MCF 10A (cell line): ENCODE data around the gene KLRD1. TPM values are rescaled to one million over a fixed set of nuclear protein-coding genes. Genes with fewer than 3 reads are reported as not detected.

ENCODE experiments used
- BruUV-seq: library from RNA; stranded (reverse); fragments of 400-500 nt; replicated peaks from 2 replicates; lab custom pipeline; 2021; lab: Mats Ljungman, UMichigan
- CTCF ChIA-PET: fragments of 300-600 bp; sonication (Branson Sonifier 250); formaldehyde crosslinking; extraction: SDS; loops from one replicate; lab custom pipeline; 2021; ENCODE audit warnings: antibody characterized with exemption, inconsistent platforms; lab: Yijun Ruan, JAX
- POLR2A ChIA-PET: fragments of 300-600, 350-650 bp; sonication (Branson Sonifier 250); formaldehyde crosslinking; extraction: SDS; loops from one replicate; lab custom pipeline; 2020; ENCODE audit warnings: antibody characterized with exemption, inconsistent platforms; lab: Yijun Ruan, JAX
- DNase-seq: peaks from one replicate; pipeline ENCODE4 v3.0.0-alpha.2; 2018; ENCODE audit not compliant: unreplicated experiment
- H3K27ac Mint-ChIP-seq: one replicate; pipeline ENCODE4 v1.8.0; 2022; ENCODE audit warnings: mild to moderate bottlenecking, low read depth, mixed read lengths; ENCODE audit not compliant: unreplicated experiment
- H3K27me3 Mint-ChIP-seq: one replicate; pipeline ENCODE4 v1.8.0; 2022; ENCODE audit warnings: mixed read lengths; ENCODE audit not compliant: insufficient read depth, unreplicated experiment
- H3K36me3 Mint-ChIP-seq: one replicate; pipeline ENCODE4 v1.8.0; 2022; ENCODE audit warnings: mild to moderate bottlenecking, moderate library complexity, mixed read lengths; ENCODE audit not compliant: insufficient read depth, unreplicated experiment
- H3K4me1 Mint-ChIP-seq: one replicate; pipeline ENCODE4 v1.8.0; 2022; ENCODE audit warnings: mixed read lengths; ENCODE audit not compliant: insufficient read depth, unreplicated experiment
- H3K4me3 Mint-ChIP-seq: one replicate; pipeline ENCODE4 v1.8.0; 2022; ENCODE audit warnings: mild to moderate bottlenecking, moderate library complexity, mixed read lengths; ENCODE audit not compliant: unreplicated experiment
- H3K9me3 Mint-ChIP-seq: one replicate; pipeline ENCODE4 v1.8.0; 2022; ENCODE audit warnings: mixed read lengths; ENCODE audit not compliant: unreplicated experiment
- intact Hi-C: fragments of 100-400 bp; cut with micrococcal nuclease; formaldehyde crosslinking; loops from 2 replicates; pipeline ENCODE4 v1.14.1; 2022
- total RNA-seq: library from RNA; stranded (reverse); gene quantifications from 2 replicates; pipeline ENCODE4 v1.2.3, GENCODE V29; 2022
- TF ChIP-seq, protein P1 (sequence below): fragments of 200-600 bp; IDR thresholded peaks from one replicate; pipeline ENCODE4 v1.8.0; 2022; ENCODE audit warnings: antibody characterized with exemption, mild to moderate bottlenecking; ENCODE audit not compliant: unreplicated experiment

Gene KLRD1
- total RNA-seq, 1 experiment from 2014 or later, result not detected

DNA sequence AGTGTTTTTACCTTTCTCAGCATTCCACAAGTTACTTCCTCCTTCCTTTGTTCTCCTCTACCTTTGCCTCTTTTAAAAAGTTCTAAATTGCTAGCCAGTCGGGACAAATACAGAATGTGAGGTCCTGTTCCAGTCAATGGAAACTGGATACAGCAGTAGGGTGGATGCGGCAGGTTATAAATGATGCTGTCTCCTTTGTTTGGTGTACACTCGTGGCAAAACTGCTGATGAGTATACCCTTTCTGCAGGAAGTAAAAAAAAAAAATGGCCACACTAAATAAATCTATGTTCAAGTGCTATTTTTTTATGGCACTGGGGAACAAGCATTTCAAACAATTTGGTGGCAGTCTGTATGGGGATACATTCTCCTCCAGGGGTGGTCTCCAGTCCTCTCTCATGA, 54.7 kb downstream of the KLRD1 start:
- H3K9me3 Mint-ChIP-seq, result no peaks in the 10 kb centered on the region
- DNase-seq, result no peak
- no peaks in the 10 kb centered on the region for H3K27me3 Mint-ChIP-seq
- ChIA-PET POLR2A (interaction anchor here (0.7 to 5.9 kb wide), 3 partner anchors 20 to 31 kb away, joined by 3 to 135 read pairs (median 3); no protein-coding TSS in a partner anchor), CTCF (no interaction called here)
- H3K4me3 Mint-ChIP-seq, result no peak overlapping the region
- H3K27ac Mint-ChIP-seq, result no peak overlapping the region
- TF ChIP-seq, protein P1, sequence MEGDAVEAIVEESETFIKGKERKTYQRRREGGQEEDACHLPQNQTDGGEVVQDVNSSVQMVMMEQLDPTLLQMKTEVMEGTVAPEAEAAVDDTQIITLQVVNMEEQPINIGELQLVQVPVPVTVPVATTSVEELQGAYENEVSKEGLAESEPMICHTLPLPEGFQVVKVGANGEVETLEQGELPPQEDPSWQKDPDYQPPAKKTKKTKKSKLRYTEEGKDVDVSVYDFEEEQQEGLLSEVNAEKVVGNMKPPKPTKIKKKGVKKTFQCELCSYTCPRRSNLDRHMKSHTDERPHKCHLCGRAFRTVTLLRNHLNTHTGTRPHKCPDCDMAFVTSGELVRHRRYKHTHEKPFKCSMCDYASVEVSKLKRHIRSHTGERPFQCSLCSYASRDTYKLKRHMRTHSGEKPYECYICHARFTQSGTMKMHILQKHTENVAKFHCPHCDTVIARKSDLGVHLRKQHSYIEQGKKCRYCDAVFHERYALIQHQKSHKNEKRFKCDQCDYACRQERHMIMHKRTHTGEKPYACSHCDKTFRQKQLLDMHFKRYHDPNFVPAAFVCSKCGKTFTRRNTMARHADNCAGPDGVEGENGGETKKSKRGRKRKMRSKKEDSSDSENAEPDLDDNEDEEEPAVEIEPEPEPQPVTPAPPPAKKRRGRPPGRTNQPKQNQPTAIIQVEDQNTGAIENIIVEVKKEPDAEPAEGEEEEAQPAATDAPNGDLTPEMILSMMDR, result no peak
- intact Hi-C loops, result no loop called here
- no TSS peak for BruUV-seq
- peaks cover 22% of the 10 kb centered on the region for H3K4me1 Mint-ChIP-seq
- no peaks in the 10 kb centered on the region for H3K36me3 Mint-ChIP-seq

DNA sequence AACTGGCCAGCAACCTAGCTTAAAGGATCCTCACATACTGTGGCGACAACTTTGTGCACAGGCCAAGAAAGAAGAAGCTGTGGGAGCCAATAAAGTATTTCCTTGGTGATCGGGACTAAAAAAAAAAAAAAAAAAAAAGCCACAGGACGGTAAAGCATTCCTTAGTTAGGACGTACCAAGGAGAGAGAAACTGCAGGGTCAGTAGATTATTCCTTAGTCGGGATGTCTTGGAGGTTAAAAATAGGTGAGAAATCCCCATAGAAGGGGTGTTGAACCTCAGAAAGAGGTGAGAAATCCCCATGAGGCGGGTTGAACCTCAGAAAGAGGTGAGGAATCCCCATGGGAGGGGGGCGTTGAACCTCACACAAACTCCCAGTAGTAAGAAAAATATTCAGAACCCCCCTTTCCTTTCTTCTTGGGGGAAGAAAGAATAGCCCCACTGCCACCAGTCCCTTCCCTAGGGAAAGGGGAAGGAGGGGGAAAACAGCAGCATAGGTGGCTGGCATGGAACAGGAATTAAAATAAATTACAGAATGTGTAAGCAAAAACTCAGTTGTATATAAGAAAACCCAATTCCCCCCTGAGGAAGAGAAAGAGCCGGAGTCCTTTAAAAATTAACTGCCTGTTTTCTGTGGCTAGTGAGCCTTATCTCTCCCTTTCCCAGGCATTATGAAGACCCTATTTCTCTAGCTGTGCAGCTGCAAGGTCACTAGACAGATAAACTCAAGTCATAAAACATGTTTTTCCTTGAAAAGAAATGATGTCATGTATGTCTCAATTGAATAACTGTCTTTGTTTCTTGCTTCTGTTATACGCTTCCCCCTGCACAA, 55.4 kb downstream of the KLRD1 start:
- Mint-ChIP-seq H3K27ac (no peak overlapping the region), H3K4me1 (peaks cover 22% of the 10 kb centered on the region), H3K36me3 (peaks cover 1% of the 10 kb centered on the region), H3K9me3 (no peaks in the 10 kb centered on the region), H3K27me3 (no peaks in the 10 kb centered on the region), H3K4me3 (no peak overlapping the region)
- no TSS peak for BruUV-seq
- TF ChIP-seq, protein P1, result no peak
- CTCF ChIA-PET, result interaction anchor here (0.5 to 4.6 kb wide), 3 partner anchors 12 to 606 kb away, joined by 3 to 35 read pairs (median 3); no protein-coding TSS in a partner anchor
- POLR2A ChIA-PET, result interaction anchor here (0.7 to 5.9 kb wide), 10 partner anchors 11 to 1666 kb away, joined by 3 to 135 read pairs (median 10); partner anchors contain the start of genes GABARAPL1 and RIMKLB
- intact Hi-C loops, result no loop called here
- DNase-seq, result no peak

DNA sequence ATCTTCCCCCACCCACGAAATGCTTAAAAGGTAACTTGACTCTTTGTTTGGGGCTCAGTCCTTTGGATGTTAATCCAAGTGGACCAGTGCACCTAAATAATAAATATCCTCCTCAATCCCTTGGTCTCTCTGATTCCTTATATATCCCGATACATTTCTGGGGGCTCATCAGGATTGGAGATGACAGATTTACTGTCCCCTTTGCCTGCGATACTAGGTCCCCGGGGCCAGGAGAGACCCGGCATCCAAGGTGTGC, 55.9 kb downstream of the KLRD1 start:
- Mint-ChIP-seq H3K36me3 (peaks cover 7% of the 10 kb centered on the region), H3K9me3 (peaks cover 3% of the 10 kb centered on the region), H3K4me1 (peaks cover 22% of the 10 kb centered on the region), H3K27ac (no peak overlapping the region), H3K4me3 (no peak overlapping the region), H3K27me3 (no peaks in the 10 kb centered on the region)
- no TSS peak for BruUV-seq
- DNase-seq, result no peak
- ChIA-PET POLR2A (interaction anchor here (0.8 to 5.9 kb wide), 9 partner anchors 11 to 1666 kb away, joined by 3 to 135 read pairs (median 15); partner anchors contain the start of genes GABARAPL1 and RIMKLB), CTCF (interaction anchor here (3.4 to 4.6 kb wide), 2 partner anchors 33 to 128 kb away, joined by 32 to 35 read pairs; no protein-coding TSS in a partner anchor)
- TF ChIP-seq, protein P1, result no peak
- intact Hi-C loops, result no loop called here
